ENCODE results near the gene E2F6. TPM values are rescaled to one million over a fixed set of nuclear protein-coding genes. Genes with fewer than 3 reads are reported as not detected.
"Not testable (repeated sequence)": the region's sequence is repeated elsewhere in the genome, so short reads cannot be mapped to it uniquely, and the experiment has no call there.

The E2F6 gene
- total RNA-seq, 4 donors from 2014 or later: 29.4 to 46.1 (median 36.2) TPM

GRCh38 chr2:11406958-11407381 is 59.0 kb downstream of the E2F6 start:
- intact Hi-C loops (cut with DNase I; ENCODE audit: low total_unique reads): loop anchor here (2.0 kb wide), 1 partner anchor 62 kb away; the partner anchor contains the start of gene ROCK2
- Histone ChIP-seq H3K36me3 (no peaks in the 10 kb centered on the region), H3K4me3 (peak overlapping the region in 1 of 4 donors; percentile 36), H3K4me1 (peaks cover 24 to 43% of the 10 kb centered on the region in 2 donors), H3K9me3 (no peaks in the 10 kb centered on the region), H3K27me3 (no peaks in the 10 kb centered on the region), H3K27ac (peak overlapping the region; percentile 73 to 82 (median 80))
- no peak for TF ChIP-seq CTCF (IDR thresholded peaks at IDR 0.05 in 4 of 5, conservative IDR thresholded peaks at IDR 0.05 in 1 of 5)
- no peak for TF ChIP-seq POLR2A (IDR thresholded peaks at IDR 0.05)
- in situ Hi-C loops (cut with MboI; ENCODE audit: low sequenced_read_pairs in 4 of 4): loop anchor here in 3 of 4 donors (10.0 to 25.0 kb wide), 4 partner anchors 62 to 570 kb away; partner anchors contain the start of gene ROCK2 (in 1 of the 3)
- peak in 1 of 2 donors; percentile 60 for DNase-seq
- ATAC-seq: peak; percentile 31 to 45

DNA sequence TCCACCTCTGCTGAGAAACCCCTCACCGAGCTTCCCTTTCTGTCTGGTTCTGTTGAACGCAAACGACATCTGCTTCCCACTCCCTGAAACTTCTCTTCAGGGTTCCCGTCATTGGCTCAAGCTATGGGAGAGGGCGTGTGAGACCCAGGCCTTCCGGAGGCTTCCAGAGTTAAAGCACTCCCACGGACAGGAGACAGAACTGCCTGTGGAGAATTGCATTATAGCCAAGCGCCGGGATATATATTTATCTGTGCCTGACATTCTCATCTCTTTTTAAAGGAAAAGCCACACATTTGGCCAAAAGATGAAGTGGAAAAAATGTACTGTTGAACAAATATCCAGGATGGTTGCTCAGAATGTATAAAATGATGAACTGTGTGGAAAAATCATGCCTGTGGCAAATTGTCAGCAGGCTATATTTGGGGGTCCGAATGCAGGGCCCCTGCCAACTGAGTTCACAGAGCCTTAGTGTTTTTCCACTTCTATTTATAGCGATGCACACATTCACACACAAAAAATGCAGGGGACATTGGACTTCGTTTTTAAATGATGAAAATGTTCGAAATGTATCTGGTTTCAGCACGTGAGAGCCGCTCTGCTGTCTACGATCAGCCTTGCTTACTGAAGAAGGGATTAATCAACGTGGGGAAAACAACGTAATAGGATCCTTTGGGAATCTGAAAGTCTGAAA is 59.5 kb downstream of the E2F6 start:
- Histone ChIP-seq H3K27ac (peak overlapping the region; percentile 73 to 82 (median 80)), H3K36me3 (no peaks in the 10 kb centered on the region), H3K4me1 (peaks cover 24 to 39% of the 10 kb centered on the region in 2 donors), H3K4me3 (peak overlapping the region in 1 of 4 donors; percentile 36), H3K9me3 (no peaks in the 10 kb centered on the region), H3K27me3 (no peaks in the 10 kb centered on the region)
- intact Hi-C loops (cut with DNase I; ENCODE audit: low total_unique reads): loop anchor here (2.0 kb wide), 1 partner anchor 62 kb away; the partner anchor contains the start of gene ROCK2
- in situ Hi-C loops (cut with MboI; ENCODE audit: low sequenced_read_pairs in 4 of 4): loop anchor here in 3 of 4 donors (10.0 to 25.0 kb wide), 4 partner anchors 62 to 569 kb away; partner anchors contain the start of gene ROCK2 (in 1 of the 3)
- DNase-seq: no peak
- peak in 1 of 2 donors; percentile 35 for ATAC-seq
- no peak for TF ChIP-seq CTCF (IDR thresholded peaks at IDR 0.05 in 4 of 5, conservative IDR thresholded peaks at IDR 0.05 in 1 of 5)
- TF ChIP-seq POLR2A (IDR thresholded peaks at IDR 0.05): no peak

- no peak for DNase-seq
- H3K27me3 ChIP-seq: no peaks in the 10 kb centered on the region
- peaks cover 24 to 36% of the 10 kb centered on the region in 2 donors for H3K4me1 ChIP-seq
- no peaks in the 10 kb centered on the region for H3K9me3 ChIP-seq
- intact Hi-C loops (cut with DNase I; ENCODE audit: low total_unique reads) (loop anchor here (2.0 kb wide), 1 partner anchor 61 kb away; the partner anchor contains the start of gene ROCK2), in situ Hi-C loops (cut with MboI; ENCODE audit: low sequenced_read_pairs in 4 of 4) (loop anchor here in 3 of 4 donors (10.0 to 25.0 kb wide), 4 partner anchors 61 to 568 kb away; partner anchors contain the start of gene ROCK2 (in 1 of the 3))
- no peak for ATAC-seq
- H3K36me3 ChIP-seq: no peaks in the 10 kb centered on the region
- no peak for TF ChIP-seq CTCF (IDR thresholded peaks at IDR 0.05 in 4 of 5, conservative IDR thresholded peaks at IDR 0.05 in 1 of 5)
- peak overlapping the region; percentile 73 to 82 (median 80) for H3K27ac ChIP-seq
- H3K4me3 ChIP-seq: no peak overlapping the region
These were observed 60.2 kb downstream of the E2F6 start for GRCh38 chr2:11405599-11406266.

GRCh38 chr2:11405074-11405406 is 60.9 kb downstream of the E2F6 start:
- intact Hi-C loops (cut with DNase I; ENCODE audit: low total_unique reads); ATAC-seq: not testable (repeated sequence)

More at GRCh38 chr2:11405074-11405406, 60.9 kb downstream of the E2F6 start:
- not testable (repeated sequence) for DNase-seq, H3K36me3 ChIP-seq, H3K27me3 ChIP-seq, H3K4me3 ChIP-seq, H3K9me3 ChIP-seq
- Histone ChIP-seq H3K27ac (peak overlapping the region; percentile 73 to 82 (median 80)), H3K4me1 (peaks cover 24 to 36% of the 10 kb centered on the region in 2 donors)
- in situ Hi-C loops (cut with MboI; ENCODE audit: low sequenced_read_pairs in 4 of 4): loop anchor here in 3 of 4 donors (10.0 to 25.0 kb wide), 4 partner anchors 60 to 568 kb away; partner anchors contain the start of gene ROCK2 (in 1 of the 3)
